ENCODE data around the gene TGM1.

GRCh38 chr14:24263848-24264247, 871 bp upstream of the TGM1 start:
- TF ChIP-seq CTCF (IDR thresholded peaks at IDR 0.05 in 2 of 3, conservative IDR thresholded peaks at IDR 0.05 in 1 of 3; ENCODE audit: control insufficient read depth in 2 of 3, extremely low read depth in 1 of 3, insufficient read depth in 1 of 3, low read depth in 3 of 3, low read length in 3 of 3) (no peak), CBX3 (IDR thresholded peaks at IDR 0.05; ENCODE audit: borderline replicate concordance, low read depth) (no peak), TAF1 (IDR thresholded peaks at IDR 0.05; ENCODE audit: borderline replicate concordance, low read depth, low read length) (no peak), SREBF2 (IDR thresholded peaks at IDR 0.05; ENCODE audit: low read length) (no peak), NFYB (IDR thresholded peaks at IDR 0.05; ENCODE audit: insufficient read depth, low read depth, low read length) (no peak), MYC (IDR thresholded peaks at IDR 0.05; ENCODE audit: insufficient read depth, insufficient read length, insufficient replicate concordance, low read length, severe bottlenecking) (no peak), LARP7 (IDR thresholded peaks at IDR 0.05) (no peak), RAD21 (IDR thresholded peaks at IDR 0.05; ENCODE audit: insufficient read depth, low read depth, low read length) (no peak), PBX3 (IDR thresholded peaks at IDR 0.05; ENCODE audit: insufficient replicate concordance, low read depth, low read length) (no peak), SP1 (IDR thresholded peaks at IDR 0.05; ENCODE audit: low read depth, low read length) (no peak), EZH2 (IDR thresholded peaks at IDR 0.05; ENCODE audit: borderline replicate concordance, control insufficient read depth, low read depth, low read length) (no peak), REST (IDR thresholded peaks at IDR 0.05; ENCODE audit: low read depth, low read length) (no peak), POLR2AphosphoS5 (IDR thresholded peaks at IDR 0.05; ENCODE audit: low read length) (no peak), SIN3A (IDR thresholded peaks at IDR 0.05; ENCODE audit: low read depth, low read length) (no peak)
